NOMO-1 treated with DMSO at 0.1 percent for 48 hours (cell line): ENCODE results near the gene GRID2.

Experiments
- DNase-seq: peaks from one replicate; lab custom pipeline; 2025; ENCODE audit not compliant: unreplicated experiment; lab: John Stamatoyannopoulos, UW

The GRID2 gene

GRCh38 chr4:92678292-92678691, 374.5 kb downstream of the GRID2 start:
- DNase-seq: no peak

GRCh38 chr4:92679149-92679548, 375.4 kb downstream of the GRID2 start:
- no peak for DNase-seq

GRCh38 chr4:92714640-92715039, 410.9 kb downstream of the GRID2 start:
- DNase-seq: no peak

- no peak for DNase-seq
These were observed 429.5 kb downstream of the GRID2 start for GRCh38 chr4:92733231-92733630.

GRCh38 chr4:92735025-92735665, 431.4 kb downstream of the GRID2 start:
- DNase-seq: no peak

- DNase-seq: no peak
These were observed 456.7 kb downstream of the GRID2 start for GRCh38 chr4:92760433-92760832.

- DNase-seq: no peak
These were observed 472.3 kb downstream of the GRID2 start for GRCh38 chr4:92776080-92776479.

- DNase-seq: no peak
These were observed 486.0 kb downstream of the GRID2 start for GRCh38 chr4:92789741-92790140.

GRCh38 chr4:92791871-92792440, 488.2 kb downstream of the GRID2 start:
- no peak for DNase-seq

- DNase-seq: no peak
These were observed 505.6 kb downstream of the GRID2 start for GRCh38 chr4:92809381-92809780.

- DNase-seq: no peak
These were observed 508.9 kb downstream of the GRID2 start for GRCh38 chr4:92812652-92813051.

GRCh38 chr4:92814677-92815076, 510.9 kb downstream of the GRID2 start:
- DNase-seq: no peak

GRCh38 chr4:92825256-92825655, 521.5 kb downstream of the GRID2 start:
- DNase-seq: no peak

GRCh38 chr4:92825791-92826190, 522.0 kb downstream of the GRID2 start:
- DNase-seq: no peak

GRCh38 chr4:92830771-92831170, 527.0 kb downstream of the GRID2 start:
- DNase-seq: no peak

GRCh38 chr4:92840880-92841279, 537.1 kb downstream of the GRID2 start:
- DNase-seq: no peak

- no peak for DNase-seq
These were observed 540.0 kb downstream of the GRID2 start for GRCh38 chr4:92843784-92844183.

- DNase-seq: no peak
These were observed 543.3 kb downstream of the GRID2 start for GRCh38 chr4:92847026-92847425.

- no peak for DNase-seq
These were observed 558.7 kb downstream of the GRID2 start for GRCh38 chr4:92862509-92862908.

GRCh38 chr4:92864096-92864495, 560.3 kb downstream of the GRID2 start:
- no peak for DNase-seq

- DNase-seq: no peak
These were observed 568.8 kb downstream of the GRID2 start for GRCh38 chr4:92872604-92873003.

GRCh38 chr4:92885632-92886031, 581.9 kb downstream of the GRID2 start:
- DNase-seq: no peak

GRCh38 chr4:92952426-92952825, 648.7 kb downstream of the GRID2 start:
- DNase-seq: no peak
